GM11168 (cell line): Measurements from ENCODE around the gene CEP57.

Experiments used
- in situ Hi-C: fragments of 300-500 bp; cut with MboI; formaldehyde crosslinking; loops from one replicate; pipeline ENCODE4 v1.12.0; 2022; ENCODE audit warnings: low sequenced_read_pairs; ENCODE audit not compliant: unreplicated experiment

CEP57 gene

DNA sequence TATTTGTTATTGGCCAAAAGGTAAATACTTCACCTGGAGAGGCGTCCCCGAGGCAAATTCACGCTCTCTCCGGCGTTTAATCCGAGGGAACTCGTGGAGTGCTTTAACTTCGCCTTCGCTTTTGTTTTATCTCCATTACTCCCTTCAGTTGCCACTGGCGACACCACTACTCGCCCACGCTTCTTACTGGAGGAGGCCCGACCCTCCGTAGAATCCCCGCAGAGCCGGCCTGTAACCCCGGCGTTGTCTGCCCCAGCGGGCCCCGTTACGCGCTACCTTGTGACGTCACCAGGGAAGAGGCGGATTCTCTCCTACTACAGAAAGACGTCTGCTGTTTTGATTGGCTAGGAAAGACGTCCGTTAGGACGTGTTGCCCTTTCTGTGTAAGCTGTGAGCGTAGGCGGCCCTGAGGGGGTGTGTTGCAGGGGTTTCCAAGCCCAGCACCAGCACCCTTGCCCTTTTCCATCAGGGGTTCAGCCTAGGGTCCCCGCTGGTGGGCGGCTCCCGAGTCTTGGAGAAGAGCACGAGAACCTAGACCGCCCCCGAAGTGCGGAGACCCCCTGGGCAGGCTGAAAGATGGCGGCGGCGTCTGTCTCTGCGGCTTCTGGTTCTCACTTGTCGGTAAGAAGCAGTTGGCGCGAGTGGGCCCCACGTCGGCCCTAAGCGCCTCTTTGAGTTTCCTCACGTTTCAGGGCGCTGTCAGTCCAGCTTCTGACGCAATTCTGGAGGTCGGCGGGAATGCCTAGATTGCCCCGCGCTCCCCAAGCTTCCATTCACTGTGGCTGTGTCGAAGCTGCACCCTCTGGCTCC is at the start of gene CEP57:
CEP57 (plus strand) TSS at position 376 of the 810 bp plus-strand sequence; CDS start at position 577, 201 bp downstream.
- in situ Hi-C loops, result no loop called here

DNA sequence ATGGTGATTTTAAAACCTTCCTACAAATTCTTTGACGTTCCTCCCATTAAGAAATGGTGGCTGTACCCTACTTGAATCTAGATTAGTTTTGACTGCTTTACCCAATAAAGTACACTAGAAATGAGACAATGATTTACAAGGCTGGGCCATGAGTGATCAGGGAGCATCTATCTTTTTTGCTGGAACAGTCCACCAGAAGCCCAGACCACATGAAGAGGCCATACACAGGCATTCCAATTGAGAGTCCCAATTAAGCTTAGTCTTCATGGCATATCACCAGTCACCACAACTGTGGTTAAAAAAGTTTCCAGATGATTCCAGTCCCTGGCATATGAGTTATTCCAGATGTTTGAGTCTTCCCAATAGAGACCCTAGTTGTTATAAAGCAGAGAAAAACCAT is 40.2 kb upstream of the CEP57 start:
- in situ Hi-C loops, result no loop called here

- in situ Hi-C loops, result no loop called here
Measured at GRCh38 chr11:95751515-95751914, 38.8 kb upstream of the CEP57 start.

DNA sequence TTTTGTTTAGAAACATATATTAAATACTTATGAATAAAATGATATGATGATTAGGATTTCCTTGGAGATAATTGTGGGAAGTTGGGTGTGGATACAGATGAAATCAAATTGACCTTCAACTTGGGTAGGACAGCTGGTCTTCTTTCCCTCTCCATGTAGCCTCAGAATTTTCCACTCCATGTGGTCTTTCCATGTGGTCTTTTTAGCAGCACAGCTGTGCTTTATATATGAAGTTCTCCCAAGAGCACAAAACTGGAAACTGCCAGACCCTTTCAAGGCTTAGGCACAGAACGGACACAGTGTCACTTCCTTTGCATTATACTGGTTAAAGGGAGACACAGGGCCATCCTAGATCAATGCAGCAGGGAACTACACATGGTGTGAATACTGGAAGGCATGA is 29.4 kb upstream of the CEP57 start:
- in situ Hi-C loops, result loop anchor here (5.0 kb wide), 2 partner anchors 54 to 604 kb away; no protein-coding TSS in a partner anchor

DNA sequence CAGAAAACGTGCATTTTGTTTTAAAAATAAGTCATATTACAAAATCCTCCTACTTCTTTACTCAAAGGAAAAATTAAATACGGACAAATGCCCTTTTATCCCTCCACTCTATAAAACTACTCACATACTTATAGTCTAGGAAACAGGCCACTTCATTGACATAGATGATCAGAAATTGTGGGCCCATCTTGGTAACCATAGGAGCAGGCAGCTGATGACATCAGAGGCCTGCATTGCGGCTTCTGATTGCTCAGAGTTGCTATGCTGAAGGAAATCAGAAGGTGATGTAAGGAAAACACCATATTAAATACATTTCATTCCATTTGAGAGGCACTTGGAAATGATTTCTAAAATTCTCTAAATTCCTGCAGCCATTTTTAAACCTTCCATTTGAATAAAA is 27.8 kb upstream of the CEP57 start:
- in situ Hi-C loops, result loop anchor here (5.0 kb wide), 2 partner anchors 55 to 605 kb away; no protein-coding TSS in a partner anchor

- in situ Hi-C loops, result loop anchor here (5.0 kb wide), 2 partner anchors 57 to 607 kb away; no protein-coding TSS in a partner anchor
Measured at GRCh38 chr11:95764267-95764898, 25.9 kb upstream of the CEP57 start.

DNA sequence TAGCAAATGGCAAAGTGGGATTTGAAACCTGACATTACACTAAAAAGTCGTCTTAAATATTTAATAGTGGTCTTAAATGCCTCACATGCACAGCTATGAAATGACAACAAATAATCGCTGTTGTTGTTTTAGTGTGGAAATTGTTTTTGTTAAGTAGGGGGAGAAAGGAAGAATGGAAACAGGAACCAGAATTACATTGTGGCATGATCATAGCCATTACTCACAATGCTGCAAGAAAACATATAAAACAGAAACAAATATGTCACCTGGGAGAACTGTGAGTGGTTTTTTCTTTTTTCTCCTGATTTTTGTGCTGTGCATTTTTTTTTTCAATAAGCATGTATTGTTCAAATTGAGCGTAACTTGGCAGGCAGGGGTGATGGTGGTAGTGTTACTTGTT is 23.6 kb upstream of the CEP57 start:
- in situ Hi-C loops, result no loop called here

GRCh38 chr11:95767498-95767897 is 22.8 kb upstream of the CEP57 start:
- in situ Hi-C loops, result no loop called here

DNA sequence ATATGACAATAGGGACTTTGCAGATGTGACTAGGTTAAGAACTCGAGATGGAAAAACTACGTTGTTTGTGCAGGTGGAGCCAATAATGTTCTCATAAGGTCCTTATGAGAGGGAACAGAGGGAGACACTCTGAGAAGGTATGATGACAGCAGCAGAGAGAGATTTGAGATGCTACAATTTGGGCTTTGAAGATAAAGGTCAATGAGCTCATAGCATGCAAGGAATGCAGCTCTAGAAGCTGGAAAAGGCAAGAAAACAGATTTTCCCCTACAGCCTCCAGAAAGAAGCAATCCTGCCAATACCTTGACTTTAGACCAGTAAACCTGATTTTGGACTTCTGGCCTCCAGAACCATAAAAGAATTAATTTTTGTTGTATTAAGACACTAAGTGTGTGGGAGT is 21.8 kb upstream of the CEP57 start:
- in situ Hi-C loops, result no loop called here

GRCh38 chr11:95776859-95777258 is 13.4 kb upstream of the CEP57 start:
- in situ Hi-C loops, result no loop called here

DNA sequence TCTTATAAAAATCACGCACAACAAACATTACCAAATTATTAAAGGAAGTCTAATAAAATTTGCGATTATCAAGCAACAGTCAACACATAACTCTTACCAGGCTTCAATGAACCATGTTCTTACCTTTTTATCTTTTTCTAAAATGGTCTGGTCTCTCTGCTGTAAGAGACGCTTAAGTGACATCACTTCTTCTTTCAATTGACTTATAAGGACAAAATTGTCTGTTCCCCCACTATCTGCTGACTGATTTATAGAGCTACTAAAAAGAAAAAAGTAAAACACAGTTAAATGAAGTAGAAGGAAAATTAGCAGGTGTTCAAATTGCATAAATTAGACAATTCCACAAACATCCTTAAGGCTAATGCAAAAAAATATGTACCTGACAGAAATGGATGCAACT is 11.6 kb upstream of the CEP57 start:
- in situ Hi-C loops, result no loop called here

DNA sequence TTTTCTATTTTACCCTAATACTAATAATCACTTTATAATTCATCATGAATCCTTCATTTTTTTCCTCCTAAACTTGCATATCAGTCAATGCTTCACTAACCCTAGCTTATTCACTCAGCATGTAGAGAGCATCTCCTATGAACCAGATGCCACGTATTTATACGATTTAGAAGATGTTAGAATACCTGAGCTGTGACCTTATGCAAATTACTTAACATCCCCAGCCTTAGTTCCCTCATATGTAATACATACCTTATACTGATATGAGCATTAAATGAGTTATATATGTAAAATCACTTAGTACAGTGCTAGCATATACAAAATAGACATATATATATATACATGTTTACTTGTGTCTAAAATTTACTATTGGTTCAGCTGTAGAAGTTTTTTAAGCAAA is 9.8 kb upstream of the CEP57 start:
- in situ Hi-C loops, result no loop called here

DNA sequence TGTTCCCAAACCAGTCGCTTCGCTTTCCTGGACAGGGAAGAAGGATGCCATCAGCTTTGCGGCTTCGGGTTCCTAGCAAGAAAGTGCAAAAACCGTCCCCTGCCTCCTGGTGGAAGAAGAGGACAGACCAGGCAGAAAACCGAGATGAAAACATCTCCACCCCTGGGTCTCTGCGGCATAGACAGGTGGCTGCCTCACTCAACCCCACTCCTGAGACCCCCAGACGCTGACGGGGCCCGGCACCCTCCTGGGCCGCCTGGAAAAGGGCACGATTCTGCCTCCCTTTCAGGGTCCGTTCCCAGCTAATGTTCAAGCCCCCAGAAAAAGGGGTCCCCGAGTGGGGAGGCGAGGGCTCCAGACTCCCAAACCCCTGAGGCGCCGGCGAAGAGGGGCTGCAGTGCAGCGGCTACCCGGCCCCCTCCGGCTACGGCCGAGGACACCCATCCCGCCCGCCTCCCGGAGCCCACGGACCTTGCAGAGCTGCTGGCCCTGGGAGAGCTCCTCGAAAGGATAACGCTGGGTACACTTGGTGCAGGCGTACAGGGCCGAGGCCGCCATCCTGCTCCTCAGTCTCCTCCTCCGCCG is 1.3 kb upstream of the CEP57 start:
- in situ Hi-C loops, result no loop called here

DNA sequence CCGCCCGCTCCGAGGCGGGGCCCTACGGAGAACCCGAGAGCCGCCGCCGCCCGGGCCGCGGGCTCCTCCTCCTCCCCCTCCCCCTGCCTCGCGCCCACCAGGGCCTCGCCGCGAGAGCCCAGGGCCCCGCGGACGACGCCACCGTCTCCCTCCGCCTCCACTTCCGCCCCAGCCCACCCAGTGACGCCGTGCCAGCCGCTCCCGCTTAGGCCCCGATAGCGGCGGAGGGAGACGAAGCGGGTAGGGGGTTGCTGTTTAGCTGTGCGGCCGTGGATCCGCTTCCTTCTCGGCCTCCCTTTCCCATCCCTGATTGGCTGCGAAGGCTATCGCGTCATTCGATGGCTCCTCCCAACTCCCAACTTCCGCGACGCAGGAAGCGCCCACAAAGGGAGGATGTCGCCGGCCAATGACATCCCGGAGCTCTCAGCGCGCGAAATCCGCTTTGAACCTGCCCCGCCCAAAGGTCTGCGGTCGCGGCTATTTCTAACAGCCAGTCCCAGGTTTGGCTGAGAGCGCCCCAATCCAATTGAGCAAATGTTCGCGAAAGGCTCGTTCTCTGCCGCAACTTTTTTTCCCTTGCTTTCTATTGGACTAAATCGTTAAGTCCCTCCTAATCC is 684 bp upstream of the CEP57 start, which contains the start of gene FAM76B:
FAM76B (minus strand) TSS at position 277 of the 617 bp plus-strand sequence. CDS start 304 bp downstream, outside the sequence.
- in situ Hi-C loops, result no loop called here

DNA sequence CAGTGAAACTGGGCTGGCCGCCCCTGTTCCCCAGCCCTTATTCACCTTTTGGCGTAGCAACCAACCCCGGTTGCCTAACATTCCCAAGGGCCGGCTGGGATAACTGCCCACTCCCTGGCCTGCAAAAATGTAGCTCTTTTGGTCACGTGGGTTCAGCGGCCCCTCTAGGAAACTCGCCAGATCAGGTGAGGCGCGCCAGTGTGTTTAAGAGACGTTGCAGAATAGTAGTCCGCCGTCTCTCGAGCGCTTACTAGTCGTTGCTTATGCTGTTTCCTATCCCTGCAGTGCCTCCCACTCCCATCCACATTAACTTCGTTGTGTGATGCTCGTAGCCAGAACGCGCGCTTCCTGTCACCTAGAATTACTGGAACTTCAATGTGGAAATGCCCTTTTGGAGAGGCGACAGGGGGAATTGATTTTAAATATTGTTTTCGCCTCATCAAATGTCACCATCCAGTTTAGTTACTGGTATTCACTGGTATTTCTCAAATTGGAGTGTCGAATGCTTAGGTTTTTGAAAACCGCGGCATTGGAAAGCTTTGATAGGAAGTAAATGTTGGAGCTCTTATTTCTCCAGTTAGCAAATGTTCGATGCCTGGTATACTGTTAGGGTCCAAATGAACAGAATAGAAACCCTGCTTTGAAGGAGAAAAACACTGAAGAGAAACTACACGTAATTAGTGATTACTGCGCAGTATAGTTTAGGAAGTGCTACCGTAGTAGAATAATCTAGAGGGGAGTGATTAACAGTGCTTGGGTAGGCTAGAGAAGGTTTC is 823 bp downstream of the CEP57 start:
- in situ Hi-C loops, result no loop called here

GRCh38 chr11:95791709-95792033 is 1.4 kb downstream of the CEP57 start:
- in situ Hi-C loops, result no loop called here

DNA sequence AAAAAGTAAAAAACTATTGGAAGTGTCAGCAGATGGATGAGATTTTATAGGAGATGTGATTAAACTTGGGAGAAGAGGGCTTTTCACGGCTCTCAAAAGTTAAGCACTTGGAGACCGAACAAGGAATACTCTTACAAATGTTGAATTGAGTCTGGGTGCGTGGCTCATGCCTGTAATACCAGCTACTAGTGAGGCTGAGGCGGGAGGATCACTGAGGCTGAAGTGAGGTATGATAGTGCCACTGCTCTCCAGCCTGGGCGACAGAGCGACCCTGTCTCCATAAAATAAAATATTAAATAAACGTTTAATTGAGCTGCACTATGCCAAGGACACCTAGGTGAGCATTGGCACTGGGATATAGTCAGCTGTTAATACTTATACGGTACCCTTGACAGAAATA is 1.9 kb downstream of the CEP57 start:
- in situ Hi-C loops, result no loop called here

DNA sequence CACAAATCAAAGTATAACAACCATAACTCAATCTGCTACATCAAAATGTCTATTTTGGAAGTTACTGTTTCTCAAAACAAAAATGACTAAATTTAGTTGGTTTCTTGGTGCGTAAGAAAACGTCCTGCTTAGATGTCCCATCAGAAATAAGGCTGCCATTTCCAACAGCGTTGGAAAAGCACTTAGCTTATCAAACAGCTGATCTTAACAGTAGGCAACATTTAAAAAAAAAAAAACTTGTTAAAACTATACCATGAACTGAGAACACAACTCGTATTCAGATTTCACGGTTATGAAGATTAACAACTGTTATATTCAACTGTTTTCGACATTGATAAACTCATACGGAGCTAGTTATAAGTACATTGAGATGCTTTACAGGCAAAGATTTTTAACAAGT is 2.4 kb downstream of the CEP57 start:
- in situ Hi-C loops, result no loop called here

- in situ Hi-C loops, result no loop called here
Measured at GRCh38 chr11:95793116-95793515, 2.8 kb downstream of the CEP57 start.

- in situ Hi-C loops, result no loop called here
Measured at GRCh38 chr11:95794086-95794485, 3.8 kb downstream of the CEP57 start.
